Inflammatory macrophage treated with lipopolysaccharide for 1 hour (primary cell): Measurements from ENCODE around the gene PAEP.
"Not testable (repeated sequence)": the region's sequence is repeated elsewhere in the genome, so short reads cannot be mapped to it uniquely, and the experiment has no call there.

Experiments used
- DNase-seq, 2 donors: peaks; one replicate each; pipeline ENCODE4 v3.0.0-alpha.2; 2020 to 2022

PAEP gene

GRCh38 chr9:135526089-135526729 lies 35.3 kb upstream of the PAEP start:
- DNase-seq = no peak

- no peak for DNase-seq
Observed at GRCh38 chr9:135526730-135527571, 34.6 kb upstream of the PAEP start.

GRCh38 chr9:135528842-135529435 lies 32.6 kb upstream of the PAEP start:
- DNase-seq = not testable (repeated sequence)

GRCh38 chr9:135530146-135530545 lies 31.4 kb upstream of the PAEP start:
- DNase-seq = no peak

GRCh38 chr9:135531096-135531495 lies 30.5 kb upstream of the PAEP start:
- no peak for DNase-seq

- no peak for DNase-seq
Observed at GRCh38 chr9:135533113-135533512, 28.4 kb upstream of the PAEP start.

- DNase-seq = no peak
Observed at GRCh38 chr9:135533674-135534073, 27.9 kb upstream of the PAEP start.

GRCh38 chr9:135534192-135534711 lies 27.3 kb upstream of the PAEP start:
- DNase-seq = not testable (repeated sequence)

- not testable (repeated sequence) for DNase-seq
Observed at GRCh38 chr9:135534826-135535225, 26.7 kb upstream of the PAEP start.

GRCh38 chr9:135535631-135536030 lies 25.9 kb upstream of the PAEP start:
- DNase-seq = not testable (repeated sequence)

- DNase-seq = no peak
Observed at GRCh38 chr9:135536216-135536615, 25.3 kb upstream of the PAEP start.

- DNase-seq = not testable (repeated sequence)
Observed at GRCh38 chr9:135543262-135543894, 18.2 kb upstream of the PAEP start.

GRCh38 chr9:135544981-135545635 lies 16.4 kb upstream of the PAEP start:
- DNase-seq = no peak

- not testable (repeated sequence) for DNase-seq
Observed at GRCh38 chr9:135545646-135546176, 15.8 kb upstream of the PAEP start, which contains the start of gene OBP2A. Gene OBP2A, plus strand, starts transcription at chr9:135546126. Its CDS starts 55 bp downstream, at chr9:135546181.

- DNase-seq = not testable (repeated sequence)
Observed at GRCh38 chr9:135546792-135547617, 14.6 kb upstream of the PAEP start.

- DNase-seq = no peak
Observed at GRCh38 chr9:135547756-135548736, 13.5 kb upstream of the PAEP start.

- not testable (repeated sequence) for DNase-seq
Observed at GRCh38 chr9:135549478-135550343, 11.8 kb upstream of the PAEP start.

GRCh38 chr9:135550344-135550918 lies 11.1 kb upstream of the PAEP start:
- DNase-seq = no peak
